Keratinocyte (primary cell): ENCODE data around the gene IFIH1. TPM values are rescaled to one million over a fixed set of nuclear protein-coding genes. Genes with fewer than 3 reads are reported as not detected.

Source experiments
- DNase-seq: peaks from one replicate; pipeline ENCODE4 v3.0.0-alpha.2; 2011; ENCODE audit warnings: low read depth, missing footprints, low spot score
- FAIRE-seq: peaks from 2 replicates; lab custom pipeline; 2011; peaks lifted over from hg19 to GRCh38; lab: Jason Lieb, UNC
- H2AFZ ChIP-seq: 2 replicates; pipeline ENCODE4 v1.6.0; 2012; ENCODE audit warnings: low read length, control low read depth, inconsistent platforms; ENCODE audit not compliant: control insufficient read depth
- H3K27ac ChIP-seq: 2 replicates; pipeline ENCODE4 v1.5.1; 2011; ENCODE audit warnings: low read length; ENCODE audit not compliant: control insufficient read depth, insufficient read depth
- H3K27me3 ChIP-seq: 3 replicates; pipeline ENCODE4 v1.6.0; 2011; ENCODE audit warnings: low read length; ENCODE audit not compliant: control insufficient read depth, insufficient read depth; ENCODE audit errors: extremely low read depth
- H3K36me3 ChIP-seq, 2 experiments: 2 replicates in 1 of 2; 3 replicates in 1 of 2; pipeline ENCODE4 v1.5.1; 2011; ENCODE audit warnings: low read length in 2 of 2, mild to moderate bottlenecking in 1 of 2; ENCODE audit not compliant: control insufficient read depth in 2 of 2, insufficient read depth in 2 of 2; ENCODE audit errors: extremely low read depth in 1 of 2
- H3K4me1 ChIP-seq: 3 replicates; pipeline ENCODE4 v1.5.1; 2011; ENCODE audit warnings: low read length; ENCODE audit not compliant: control insufficient read depth, insufficient read depth; ENCODE audit errors: extremely low read depth
- H3K4me2 ChIP-seq: 3 replicates; pipeline ENCODE4 v1.6.0; 2011; ENCODE audit warnings: low read depth, low read length; ENCODE audit not compliant: control insufficient read depth, insufficient read depth; ENCODE audit errors: extremely low read depth
- H3K4me3 ChIP-seq, 3 experiments: fragments of 200-600 bp in 1 of 3; sonication (generic) in 1 of 3; 2 replicates in 2 of 3; 3 replicates in 1 of 3; pipeline ENCODE4 v1.5.1; 2011 to 2016; ENCODE audit warnings: low read length in 3 of 3, mild to moderate bottlenecking in 3 of 3, control low read depth in 2 of 3, inconsistent platforms in 1 of 3, low read depth in 1 of 3, mixed read lengths in 1 of 3, mixed run types in 1 of 3, moderate library complexity in 1 of 3; ENCODE audit not compliant: control insufficient read depth in 2 of 3, insufficient read depth in 2 of 3; ENCODE audit errors: extremely low read depth in 1 of 3
- H3K79me2 ChIP-seq: 2 replicates; pipeline ENCODE4 v1.6.0; 2012; ENCODE audit warnings: low read length; ENCODE audit not compliant: control insufficient read depth, insufficient read depth
- H3K9ac ChIP-seq: 3 replicates; pipeline ENCODE4 v1.6.0; 2011; ENCODE audit warnings: low read length; ENCODE audit not compliant: control insufficient read depth, insufficient read depth; ENCODE audit errors: extremely low read depth
- H3K9me1 ChIP-seq: 3 replicates; pipeline ENCODE4 v1.6.0; 2011; ENCODE audit warnings: low read length; ENCODE audit not compliant: control insufficient read depth, insufficient read depth; ENCODE audit errors: extremely low read depth
- H3K9me3 ChIP-seq: 2 replicates; pipeline ENCODE4 v1.5.1; 2012; ENCODE audit warnings: low read depth, low read length; ENCODE audit not compliant: control insufficient read depth
- H4K20me1 ChIP-seq: 3 replicates; pipeline ENCODE4 v1.6.0; 2011; ENCODE audit warnings: low read length; ENCODE audit not compliant: control insufficient read depth, insufficient read depth; ENCODE audit errors: extremely low read depth
- EZH2 ChIP-seq: IDR thresholded peaks from one replicate; pipeline ENCODE4 v1.6.1; 2012; ENCODE audit warnings: inconsistent platforms, mild to moderate bottlenecking, low read length, moderate library complexity
- dilution Hi-C: fragments of 300-500 bp; cut with MboI; formaldehyde crosslinking; loops from one replicate; pipeline ENCODE4 v1.7.0; 2020; ENCODE audit warnings: low sequenced_read_pairs; ENCODE audit not compliant: extremely low pct_ligation_motif_present
- polyA plus RNA-seq, 5 experiments: library from polyadenylated mRNA; depleted of rRNA in 3 of 5; stranded (reverse) in 3 of 5; stranded (forward) in 1 of 5; unstranded in 1 of 5; fragments of >200 nt; gene quantifications; 1 replicate in 1 of 5; 2 replicates in 3 of 5; 3 replicates in 1 of 5; pipeline versions ENCODE4 v1.2.1 to v1.2.3, GENCODE V29; 2011 to 2012; ENCODE audit warnings: missing spikeins in 2 of 5, low read depth in 1 of 5, low replicate concordance in 1 of 5
- TF ChIP-seq, protein P1 (sequence below), 3 experiments: IDR thresholded peaks in 1 of 3; conservative IDR thresholded peaks in 1 of 3; optimal IDR thresholded peaks in 1 of 3; 2 replicates in 2 of 3; 3 replicates in 1 of 3; pipeline versions ENCODE3 to v1.5.1; 2011; ENCODE audit warnings: low read length in 3 of 3, mild to moderate bottlenecking in 3 of 3, moderate library complexity in 2 of 3, control low read depth in 1 of 3, inconsistent platforms in 1 of 3; ENCODE audit not compliant: insufficient read depth in 2 of 3; ENCODE audit errors: extremely low read depth in 1 of 3

The IFIH1 gene
- polyA plus RNA-seq, 1 donor (not counting 4 experiments of a cell fraction or from before 2014, with no cell fraction given), result 18.5 TPM

DNA sequence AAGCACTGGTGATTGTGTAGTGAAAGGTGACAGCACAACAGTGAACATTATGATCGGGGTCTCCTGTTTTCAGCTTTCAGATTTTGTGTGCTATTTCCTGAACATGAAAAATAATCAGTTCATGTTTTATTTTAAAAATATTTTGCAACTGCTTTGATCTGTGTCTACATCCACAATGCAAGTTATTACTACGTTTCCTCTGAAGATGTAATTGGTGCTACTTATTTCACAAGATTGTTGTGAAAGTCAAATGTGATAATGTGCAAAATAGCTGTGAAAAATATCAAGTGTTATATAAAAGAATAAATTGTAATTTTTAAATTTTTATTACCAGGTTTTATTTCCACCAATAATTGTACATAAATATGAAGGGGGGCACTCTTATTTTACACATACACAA is 19.4 kb upstream of the IFIH1 start:
- dilution Hi-C loops, result no loop called here

DNA sequence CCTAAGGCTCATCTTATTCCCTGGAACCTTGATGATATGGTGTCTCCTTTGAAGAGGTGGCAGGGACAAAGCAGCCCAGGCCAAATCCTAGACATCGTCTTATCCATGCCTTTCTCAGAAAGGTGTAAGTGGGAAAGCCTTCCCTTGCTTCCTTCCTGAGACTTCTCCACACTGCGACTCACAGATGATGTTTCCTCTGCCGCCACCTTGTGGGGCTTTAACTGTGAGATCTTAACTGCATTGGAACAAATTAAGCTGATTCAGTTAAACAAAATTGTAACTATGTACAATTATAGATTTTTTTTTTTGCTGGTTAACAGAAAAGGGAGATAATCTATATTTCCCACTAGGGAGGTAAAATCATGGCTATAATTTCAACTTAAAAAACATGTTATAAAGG is 15.5 kb upstream of the IFIH1 start:
- TF ChIP-seq, protein P1, sequence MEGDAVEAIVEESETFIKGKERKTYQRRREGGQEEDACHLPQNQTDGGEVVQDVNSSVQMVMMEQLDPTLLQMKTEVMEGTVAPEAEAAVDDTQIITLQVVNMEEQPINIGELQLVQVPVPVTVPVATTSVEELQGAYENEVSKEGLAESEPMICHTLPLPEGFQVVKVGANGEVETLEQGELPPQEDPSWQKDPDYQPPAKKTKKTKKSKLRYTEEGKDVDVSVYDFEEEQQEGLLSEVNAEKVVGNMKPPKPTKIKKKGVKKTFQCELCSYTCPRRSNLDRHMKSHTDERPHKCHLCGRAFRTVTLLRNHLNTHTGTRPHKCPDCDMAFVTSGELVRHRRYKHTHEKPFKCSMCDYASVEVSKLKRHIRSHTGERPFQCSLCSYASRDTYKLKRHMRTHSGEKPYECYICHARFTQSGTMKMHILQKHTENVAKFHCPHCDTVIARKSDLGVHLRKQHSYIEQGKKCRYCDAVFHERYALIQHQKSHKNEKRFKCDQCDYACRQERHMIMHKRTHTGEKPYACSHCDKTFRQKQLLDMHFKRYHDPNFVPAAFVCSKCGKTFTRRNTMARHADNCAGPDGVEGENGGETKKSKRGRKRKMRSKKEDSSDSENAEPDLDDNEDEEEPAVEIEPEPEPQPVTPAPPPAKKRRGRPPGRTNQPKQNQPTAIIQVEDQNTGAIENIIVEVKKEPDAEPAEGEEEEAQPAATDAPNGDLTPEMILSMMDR (optimal IDR thresholded peaks at IDR 0.05 in 1 of 3, IDR thresholded peaks at IDR 0.05 in 1 of 3, conservative IDR thresholded peaks at IDR 0.05 in 1 of 3; ENCODE audit: extremely low read depth in 1 of 3, insufficient read depth in 2 of 3, low read length in 3 of 3), result peak; percentile 58 to 62 (median 60)
- no peak for TF ChIP-seq EZH2
- no peaks in the 10 kb centered on the region for H3K27me3 ChIP-seq
- H3K36me3 ChIP-seq, result no peaks in the 10 kb centered on the region
- no peaks in the 10 kb centered on the region for H3K4me1 ChIP-seq
- FAIRE-seq (peak; percentile 60), DNase-seq (no peak)
- no peak overlapping the region for H3K4me3 ChIP-seq
- H3K9ac ChIP-seq, result no peak overlapping the region
- H4K20me1 ChIP-seq, result no peaks in the 10 kb centered on the region
- H3K4me2 ChIP-seq, result no peak overlapping the region
- H3K9me1 ChIP-seq, result no peaks in the 10 kb centered on the region
- H3K9me3 ChIP-seq, result no peaks in the 10 kb centered on the region
- H2AFZ ChIP-seq, result peak overlapping the region; percentile 51
- H3K79me2 ChIP-seq, result no peaks in the 10 kb centered on the region
- H3K27ac ChIP-seq, result no peak overlapping the region
- dilution Hi-C loops, result no loop called here

More for the DNA sequence above, 19.4 kb upstream of the IFIH1 start:
- no peaks in the 10 kb centered on the region for H3K36me3 ChIP-seq
- H3K9me3 ChIP-seq, result no peaks in the 10 kb centered on the region
- no peaks in the 10 kb centered on the region for H3K4me1 ChIP-seq
- H3K9ac ChIP-seq, result no peak overlapping the region
- DNase-seq, result no peak
- H3K27ac ChIP-seq, result no peak overlapping the region
- H3K4me2 ChIP-seq, result no peak overlapping the region
- no peaks in the 10 kb centered on the region for H4K20me1 ChIP-seq
- H3K79me2 ChIP-seq, result no peaks in the 10 kb centered on the region
- H3K27me3 ChIP-seq, result no peaks in the 10 kb centered on the region
- TF ChIP-seq, protein P1 (optimal IDR thresholded peaks at IDR 0.05 in 1 of 3, IDR thresholded peaks at IDR 0.05 in 1 of 3, conservative IDR thresholded peaks at IDR 0.05 in 1 of 3; ENCODE audit: extremely low read depth in 1 of 3, insufficient read depth in 2 of 3, low read length in 3 of 3), result no peak
- TF ChIP-seq EZH2, result no peak
- no peaks in the 10 kb centered on the region for H3K9me1 ChIP-seq
- no peak overlapping the region for H2AFZ ChIP-seq
- no peak overlapping the region for H3K4me3 ChIP-seq
- FAIRE-seq, result no peak
